Parathyroid adenoma (tissue), 2 donors: ENCODE results near the gene TMEM132A.
"Not testable (repeated sequence)": the region's sequence is repeated elsewhere in the genome, so short reads cannot be mapped to it uniquely, and the experiment has no call there.

Experiments used
- H2AFZ ChIP-seq: fragments of 300-600 bp; sonication (generic); one replicate; pipeline ENCODE4 v1.7.0; 2017; ENCODE audit warnings: antibody characterized with exemption, mild to moderate bottlenecking
- H3K27ac ChIP-seq: fragments of 300-600 bp; sonication (generic); one replicate; pipeline ENCODE4 v1.7.0; 2017
- H3K27me3 ChIP-seq: fragments of 300-600 bp; sonication (generic); one replicate; pipeline ENCODE4 v1.7.0; 2017; ENCODE audit warnings: low read length; ENCODE audit not compliant: control insufficient read depth, insufficient read depth
- H3K36me3 ChIP-seq: fragments of 300-600 bp; sonication (generic); one replicate; pipeline ENCODE4 v1.7.0; 2017; ENCODE audit warnings: low read length; ENCODE audit not compliant: control insufficient read depth, insufficient read depth
- H3K4me1 ChIP-seq: fragments of 300-600 bp; sonication (generic); one replicate; pipeline ENCODE4 v1.7.0; 2017; ENCODE audit warnings: control low read depth
- H3K4me2 ChIP-seq: fragments of 300-600 bp; sonication (generic); one replicate; pipeline ENCODE4 v1.7.0; 2017; ENCODE audit warnings: low read length
- H3K4me3 ChIP-seq: fragments of 300-600 bp; sonication (generic); one replicate; pipeline ENCODE4 v1.7.0; 2017; ENCODE audit warnings: low read depth, low read length
- H3K79me2 ChIP-seq: fragments of 300-600 bp; sonication (generic); one replicate; pipeline ENCODE4 v1.7.0; 2017; ENCODE audit warnings: control low read depth
- H3K9ac ChIP-seq: fragments of 300-600 bp; sonication (generic); one replicate; pipeline ENCODE4 v1.7.0; 2017; ENCODE audit warnings: mild to moderate bottlenecking
- H3K9me3 ChIP-seq: fragments of 300-600 bp; sonication (generic); one replicate; pipeline ENCODE4 v1.7.0; 2017; ENCODE audit warnings: low read length; ENCODE audit not compliant: control insufficient read depth
- TF ChIP-seq, protein P1 (sequence below): fragments of 300-600 bp; sonication (generic); IDR thresholded peaks from one replicate; pipeline ENCODE4 v1.7.0; 2017; ENCODE audit warnings: antibody characterized with exemption, mild to moderate bottlenecking
- donor health status: primary hyperparathyroidism.

The TMEM132A gene

DNA sequence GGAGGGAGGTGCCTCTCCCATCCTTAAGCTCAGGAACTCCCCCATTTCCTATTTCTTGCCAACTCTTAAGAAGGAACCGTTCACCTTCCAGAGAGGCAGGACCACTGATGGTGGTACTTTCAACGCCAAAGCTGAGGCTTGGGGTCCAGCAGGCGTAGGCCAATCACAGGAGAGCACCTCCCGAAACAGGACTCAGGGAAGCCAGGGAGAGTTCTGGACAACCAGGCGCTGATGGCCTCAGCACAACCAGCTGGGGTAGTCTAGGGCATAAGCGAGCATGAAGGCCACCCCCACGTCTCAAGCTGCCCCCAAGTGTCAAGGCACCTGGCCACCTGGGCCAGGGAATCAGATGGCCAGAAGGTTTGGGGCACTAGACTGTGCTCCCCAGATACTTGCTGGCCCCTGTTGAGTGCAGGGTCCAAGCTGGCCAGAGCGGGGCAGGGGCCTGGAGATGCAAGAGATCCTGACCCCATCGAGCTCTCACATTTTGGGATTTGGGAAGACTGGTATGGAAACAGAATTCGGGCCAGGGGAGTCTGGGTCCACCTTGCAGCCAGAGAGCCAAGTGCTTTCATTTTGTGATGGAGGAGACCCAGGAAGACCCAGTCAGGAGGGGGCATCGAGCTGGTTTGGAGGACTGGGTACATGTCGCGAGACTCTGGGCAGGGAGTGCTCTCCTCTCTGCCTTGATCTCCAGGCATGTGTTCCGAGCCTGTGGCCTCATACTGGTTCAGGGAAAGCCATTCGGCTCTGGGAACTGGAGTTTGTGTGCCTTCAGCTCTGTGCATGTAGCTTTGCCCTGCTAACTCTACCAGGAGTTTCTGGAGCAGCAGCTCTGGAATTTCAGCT, 48.1 kb downstream of the TMEM132A start:
- no peaks in the 10 kb centered on the region for H3K79me2 ChIP-seq
- H3K4me1 ChIP-seq = no peaks in the 10 kb centered on the region
- H3K36me3 ChIP-seq = no peaks in the 10 kb centered on the region
- H3K4me2 ChIP-seq = no peak overlapping the region
- H3K9ac ChIP-seq = no peak overlapping the region
- H3K9me3 ChIP-seq = no peaks in the 10 kb centered on the region
- no peak overlapping the region for H3K27ac ChIP-seq
- TF ChIP-seq, protein P1, sequence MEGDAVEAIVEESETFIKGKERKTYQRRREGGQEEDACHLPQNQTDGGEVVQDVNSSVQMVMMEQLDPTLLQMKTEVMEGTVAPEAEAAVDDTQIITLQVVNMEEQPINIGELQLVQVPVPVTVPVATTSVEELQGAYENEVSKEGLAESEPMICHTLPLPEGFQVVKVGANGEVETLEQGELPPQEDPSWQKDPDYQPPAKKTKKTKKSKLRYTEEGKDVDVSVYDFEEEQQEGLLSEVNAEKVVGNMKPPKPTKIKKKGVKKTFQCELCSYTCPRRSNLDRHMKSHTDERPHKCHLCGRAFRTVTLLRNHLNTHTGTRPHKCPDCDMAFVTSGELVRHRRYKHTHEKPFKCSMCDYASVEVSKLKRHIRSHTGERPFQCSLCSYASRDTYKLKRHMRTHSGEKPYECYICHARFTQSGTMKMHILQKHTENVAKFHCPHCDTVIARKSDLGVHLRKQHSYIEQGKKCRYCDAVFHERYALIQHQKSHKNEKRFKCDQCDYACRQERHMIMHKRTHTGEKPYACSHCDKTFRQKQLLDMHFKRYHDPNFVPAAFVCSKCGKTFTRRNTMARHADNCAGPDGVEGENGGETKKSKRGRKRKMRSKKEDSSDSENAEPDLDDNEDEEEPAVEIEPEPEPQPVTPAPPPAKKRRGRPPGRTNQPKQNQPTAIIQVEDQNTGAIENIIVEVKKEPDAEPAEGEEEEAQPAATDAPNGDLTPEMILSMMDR = no peak
- H3K4me3 ChIP-seq = no peak overlapping the region
- no peak overlapping the region for H2AFZ ChIP-seq
- H3K27me3 ChIP-seq = no peaks in the 10 kb centered on the region

DNA sequence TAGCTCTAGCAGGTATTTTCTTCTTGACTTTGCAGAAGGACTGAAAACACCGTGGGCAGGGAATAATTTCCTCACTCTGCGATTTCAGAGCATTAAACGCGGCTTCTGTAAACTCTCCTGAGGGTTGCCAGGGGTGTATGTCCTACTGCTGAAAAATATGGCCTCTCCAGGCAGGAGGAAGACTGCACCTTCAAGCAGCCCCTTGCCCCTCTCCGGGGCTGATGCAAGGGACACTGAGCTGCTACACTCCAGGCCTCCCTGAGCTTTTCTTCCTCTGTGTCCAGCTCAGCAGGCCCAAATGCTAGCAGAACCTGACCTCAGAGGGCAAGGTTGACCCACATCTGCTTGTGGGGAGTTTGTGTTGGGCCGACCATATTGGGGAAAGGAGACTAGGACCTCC, 49.4 kb downstream of the TMEM132A start:
- no peaks in the 10 kb centered on the region for H3K9me3 ChIP-seq
- no peaks in the 10 kb centered on the region for H3K36me3 ChIP-seq
- no peak overlapping the region for H3K9ac ChIP-seq
- H3K4me3 ChIP-seq = no peak overlapping the region
- no peaks in the 10 kb centered on the region for H3K27me3 ChIP-seq
- TF ChIP-seq, protein P1 = no peak
- no peaks in the 10 kb centered on the region for H3K79me2 ChIP-seq
- no peak overlapping the region for H2AFZ ChIP-seq
- H3K27ac ChIP-seq = no peak overlapping the region
- no peak overlapping the region for H3K4me2 ChIP-seq
- no peaks in the 10 kb centered on the region for H3K4me1 ChIP-seq

GRCh38 chr11:60974316-60974715, 50.1 kb downstream of the TMEM132A start:
- not testable (repeated sequence) for H3K4me1 ChIP-seq, H3K4me2 ChIP-seq, H3K4me3 ChIP-seq, H3K36me3 ChIP-seq, H3K27ac ChIP-seq, H3K79me2 ChIP-seq, H3K9me3 ChIP-seq, H3K9ac ChIP-seq, H3K27me3 ChIP-seq, H2AFZ ChIP-seq

DNA sequence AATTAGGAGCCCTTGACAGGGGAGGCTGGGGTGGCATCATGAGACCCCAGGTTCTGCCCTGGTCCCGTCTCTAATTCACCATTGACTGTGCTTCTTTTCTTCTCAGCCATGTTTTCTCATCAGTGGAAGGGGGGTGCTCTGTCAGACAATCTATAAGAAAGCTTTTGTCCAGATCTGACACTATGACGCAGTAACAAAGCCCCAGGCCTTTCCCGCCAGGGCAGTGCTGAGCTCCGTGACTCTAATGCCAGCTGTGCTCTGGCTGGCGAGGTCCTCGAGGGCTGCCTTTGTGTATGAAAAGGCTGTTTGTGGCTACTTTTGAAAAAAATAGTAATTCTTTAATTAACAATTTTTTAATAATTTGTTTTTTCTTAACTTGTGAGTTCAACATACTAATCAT, 50.5 kb downstream of the TMEM132A start:
- Histone ChIP-seq H3K4me3 (no peak overlapping the region), H3K4me1 (no peaks in the 10 kb centered on the region)

GRCh38 chr11:60977224-60977623, 53.0 kb downstream of the TMEM132A start:
- Histone ChIP-seq H3K27me3 (no peaks in the 10 kb centered on the region), H3K4me1 (no peaks in the 10 kb centered on the region), H3K4me2 (no peak overlapping the region), H3K27ac (no peak overlapping the region), H3K9me3 (no peaks in the 10 kb centered on the region), H3K36me3 (no peaks in the 10 kb centered on the region), H2AFZ (no peak overlapping the region), H3K79me2 (no peaks in the 10 kb centered on the region), H3K9ac (no peak overlapping the region), H3K4me3 (no peak overlapping the region)
- TF ChIP-seq, protein P1 = no peak

More for the DNA sequence above, 50.5 kb downstream of the TMEM132A start:
- TF ChIP-seq, protein P1 = no peak
- no peak overlapping the region for H2AFZ ChIP-seq
- no peak overlapping the region for H3K4me2 ChIP-seq
- H3K79me2 ChIP-seq = no peaks in the 10 kb centered on the region
- H3K27me3 ChIP-seq = no peaks in the 10 kb centered on the region
- no peak overlapping the region for H3K9ac ChIP-seq
- no peak overlapping the region for H3K27ac ChIP-seq
- no peaks in the 10 kb centered on the region for H3K9me3 ChIP-seq
- H3K36me3 ChIP-seq = no peaks in the 10 kb centered on the region
